ENCODE data around the gene RTKN. TPM values are rescaled to one million over a fixed set of nuclear protein-coding genes. Genes with fewer than 3 reads are reported as not detected.
"Not testable (repeated sequence)": the region's sequence is repeated elsewhere in the genome, so short reads cannot be mapped to it uniquely, and the experiment has no call there.

Gene RTKN
- total and polyA plus RNA-seq, 4 donors: 27.8 to 98.0 (median 73.0) TPM

DNA sequence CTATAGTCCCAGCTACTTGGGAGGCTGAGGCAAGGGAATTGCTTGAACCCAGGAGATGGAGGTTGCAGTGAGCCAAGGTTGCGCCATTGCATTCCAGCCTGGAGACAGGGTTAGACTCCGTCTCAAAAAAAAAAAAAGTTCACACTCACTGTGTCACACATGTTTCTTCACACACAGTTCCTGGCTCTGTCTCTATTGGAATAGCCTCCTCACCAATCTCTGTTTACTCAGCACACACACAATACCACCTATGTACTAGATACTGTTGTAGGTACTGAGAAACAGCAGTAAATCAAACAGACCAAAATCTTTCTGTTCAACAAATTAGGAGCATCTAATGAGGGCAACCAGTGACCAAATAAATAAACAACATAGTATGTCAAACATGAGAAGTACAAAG is 44.4 kb upstream of the RTKN start:
- peaks cover 0 to 4% (median 2%) of the 10 kb centered on the region in 4 donors for H3K36me3 ChIP-seq (ENCODE audit: control insufficient read depth in 4 of 4, insufficient read depth in 3 of 4, low read depth in 1 of 4, low read length in 3 of 4)
- no peak for DNase-seq (ENCODE audit: low spot score)
- no peaks in the 10 kb centered on the region for H3K9me3 ChIP-seq (ENCODE audit: control insufficient read depth in 4 of 4, low read length in 3 of 4)
- H3K4me1 ChIP-seq (ENCODE audit: control insufficient read depth in 4 of 4, insufficient read depth in 4 of 4, low read length in 3 of 4): peaks cover 30 to 67% (median 61%) of the 10 kb centered on the region in 4 donors
- TF ChIP-seq TAF1 (conservative IDR thresholded peaks at IDR 0.05) (no peak), FOXA1 (IDR thresholded peaks at IDR 0.05) (peak; percentile 59), RXRA (IDR thresholded peaks at IDR 0.05) (peak; percentile 50 to 63), MAX (IDR thresholded peaks at IDR 0.05) (no peak), JUND (IDR thresholded peaks at IDR 0.05) (peak in 1 of 2 donors; percentile 9), HNF4A (conservative IDR thresholded peaks at IDR 0.05) (peak; percentile 25 to 39), HNF4G (IDR thresholded peaks at IDR 0.05) (no peak), FOXA2 (IDR thresholded peaks at IDR 0.05) (peak; percentile 76), SP1 (IDR thresholded peaks at IDR 0.05) (peak; percentile 62), RAD21 (IDR thresholded peaks at IDR 0.05) (peak in 1 of 2 donors; percentile 35)
- TF ChIP-seq, protein P1, sequence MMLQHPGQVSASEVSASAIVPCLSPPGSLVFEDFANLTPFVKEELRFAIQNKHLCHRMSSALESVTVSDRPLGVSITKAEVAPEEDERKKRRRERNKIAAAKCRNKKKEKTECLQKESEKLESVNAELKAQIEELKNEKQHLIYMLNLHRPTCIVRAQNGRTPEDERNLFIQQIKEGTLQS (IDR thresholded peaks at IDR 0.05): no peak
- no peak overlapping the region for H3K4me3 ChIP-seq (ENCODE audit: low read depth in 1 of 3, low read length in 3 of 3)
- 68% methylated on average over 2 of the region's 2 CpGs for WGBS
- no peaks in the 10 kb centered on the region for H3K27me3 ChIP-seq (ENCODE audit: control insufficient read depth in 4 of 4, insufficient read depth in 4 of 4, low read length in 3 of 4)
- no peak overlapping the region for H3K9ac ChIP-seq (ENCODE audit: low read depth in 1 of 2, low read length in 2 of 2)
- no peak overlapping the region for H3K27ac ChIP-seq (ENCODE audit: low read depth in 1 of 2, low read length in 2 of 2)

DNA sequence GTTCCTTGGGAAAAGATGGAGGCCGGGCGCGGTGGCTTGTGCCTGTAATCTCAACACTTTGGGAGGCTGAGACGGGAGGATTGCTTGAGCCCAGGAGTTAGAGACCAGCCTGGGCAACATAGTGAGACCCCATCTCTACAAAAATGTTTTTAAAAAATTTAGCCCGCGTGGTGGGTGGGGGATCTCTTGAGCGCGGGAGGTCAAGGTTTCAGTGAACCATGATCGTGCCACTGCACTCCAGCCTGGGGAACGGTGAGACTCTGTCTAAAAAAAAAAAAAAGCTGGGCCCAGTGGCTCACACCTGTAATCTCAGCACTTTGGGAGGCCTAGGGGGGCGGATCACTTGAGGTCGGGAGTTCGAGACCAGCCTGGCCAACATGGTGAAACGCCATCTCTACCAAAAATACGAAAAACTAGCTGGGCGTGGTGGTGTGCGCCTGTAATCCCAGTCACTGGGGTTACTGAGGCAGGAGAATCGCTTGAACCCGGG is 42.0 kb upstream of the RTKN start:
- H3K9me3 ChIP-seq (ENCODE audit: control insufficient read depth in 4 of 4, low read length in 3 of 4); H3K27me3 ChIP-seq (ENCODE audit: control insufficient read depth in 4 of 4, insufficient read depth in 4 of 4, low read length in 3 of 4); DNase-seq (ENCODE audit: low spot score); H3K36me3 ChIP-seq (ENCODE audit: control insufficient read depth in 4 of 4, insufficient read depth in 3 of 4, low read depth in 1 of 4, low read length in 3 of 4): not testable (repeated sequence)
- peak overlapping the region; percentile 6 to 63 for H3K9ac ChIP-seq (ENCODE audit: low read depth in 1 of 2, low read length in 2 of 2)
- H3K4me3 ChIP-seq (ENCODE audit: low read depth in 1 of 3, low read length in 3 of 3): peak overlapping the region; percentile 67 to 95 (median 94)
- peak overlapping the region in 1 of 2 donors; percentile 84 for H3K27ac ChIP-seq (ENCODE audit: low read depth in 1 of 2, low read length in 2 of 2)
- H3K4me1 ChIP-seq (ENCODE audit: control insufficient read depth in 4 of 4, insufficient read depth in 4 of 4, low read length in 3 of 4): peaks cover 14 to 52% (median 43%) of the 10 kb centered on the region in 4 donors
- 71% methylated on average over 19 of the region's 19 CpGs for WGBS

GRCh38 chr2:74482801-74483674 is 41.3 kb upstream of the RTKN start, which contains the start of the genes CCDC142 and TTC31:
Gene CCDC142 (minus strand): TSS chr2:74482998. CDS start chr2:74482837, 161 bp downstream.
Gene TTC31 (plus strand): TSS chr2:74483081. CDS start chr2:74483096, 15 bp downstream.
- Histone ChIP-seq H3K4me1 (ENCODE audit: control insufficient read depth in 4 of 4, insufficient read depth in 4 of 4, low read length in 3 of 4) (peaks cover 10 to 45% (median 37%) of the 10 kb centered on the region in 4 donors), H3K4me3 (ENCODE audit: low read depth in 1 of 3, low read length in 3 of 3) (peak within 1 kb of the TSS; percentile 67 to 95 (median 94)), H3K27me3 (ENCODE audit: control insufficient read depth in 4 of 4, insufficient read depth in 4 of 4, low read length in 3 of 4) (no peaks in the 10 kb centered on the region), H3K27ac (ENCODE audit: low read depth in 1 of 2, low read length in 2 of 2) (peak within 1 kb of the TSS; percentile 82 to 84), H3K9ac (ENCODE audit: low read depth in 1 of 2, low read length in 2 of 2) (peak within 1 kb of the TSS; percentile 57 to 63), H3K36me3 (ENCODE audit: control insufficient read depth in 4 of 4, insufficient read depth in 3 of 4, low read depth in 1 of 4, low read length in 3 of 4) (peaks cover 0 to 7% (median 0%) of the 10 kb centered on the region in 4 donors), H3K9me3 (ENCODE audit: control insufficient read depth in 4 of 4, low read length in 3 of 4) (no peaks in the 10 kb centered on the region)
- under 1% methylated on average over 50 of the region's 50 CpGs for WGBS
- DNase-seq (ENCODE audit: low spot score): peak; percentile 94
- peak; percentile 81 for TF ChIP-seq TAF1 (conservative IDR thresholded peaks at IDR 0.05)
- TF ChIP-seq NR2F2 (IDR thresholded peaks at IDR 0.05): peak; percentile 92
- TF ChIP-seq MAX (IDR thresholded peaks at IDR 0.05): peak; percentile 80
- peak; percentile 100 for TF ChIP-seq YY1 (IDR thresholded peaks at IDR 0.05)
- TF ChIP-seq SP1 (IDR thresholded peaks at IDR 0.05): peak; percentile 83
- TF ChIP-seq FOXA2 (IDR thresholded peaks at IDR 0.05): no peak
- TF ChIP-seq JUND (IDR thresholded peaks at IDR 0.05): peak in 1 of 2 donors; percentile 9
- peak; percentile 88 to 98 for TF ChIP-seq GABPA (IDR thresholded peaks at IDR 0.05 in 1 of 2, conservative IDR thresholded peaks at IDR 0.05 in 1 of 2)
- TF ChIP-seq RXRA (IDR thresholded peaks at IDR 0.05): peak; percentile 74 to 83
- TF ChIP-seq REST (IDR thresholded peaks at IDR 0.05): no peak
- TF ChIP-seq EGR1 (IDR thresholded peaks at IDR 0.05; ENCODE audit: low read depth in 2 of 2): no peak
- TF ChIP-seq, protein P2, sequence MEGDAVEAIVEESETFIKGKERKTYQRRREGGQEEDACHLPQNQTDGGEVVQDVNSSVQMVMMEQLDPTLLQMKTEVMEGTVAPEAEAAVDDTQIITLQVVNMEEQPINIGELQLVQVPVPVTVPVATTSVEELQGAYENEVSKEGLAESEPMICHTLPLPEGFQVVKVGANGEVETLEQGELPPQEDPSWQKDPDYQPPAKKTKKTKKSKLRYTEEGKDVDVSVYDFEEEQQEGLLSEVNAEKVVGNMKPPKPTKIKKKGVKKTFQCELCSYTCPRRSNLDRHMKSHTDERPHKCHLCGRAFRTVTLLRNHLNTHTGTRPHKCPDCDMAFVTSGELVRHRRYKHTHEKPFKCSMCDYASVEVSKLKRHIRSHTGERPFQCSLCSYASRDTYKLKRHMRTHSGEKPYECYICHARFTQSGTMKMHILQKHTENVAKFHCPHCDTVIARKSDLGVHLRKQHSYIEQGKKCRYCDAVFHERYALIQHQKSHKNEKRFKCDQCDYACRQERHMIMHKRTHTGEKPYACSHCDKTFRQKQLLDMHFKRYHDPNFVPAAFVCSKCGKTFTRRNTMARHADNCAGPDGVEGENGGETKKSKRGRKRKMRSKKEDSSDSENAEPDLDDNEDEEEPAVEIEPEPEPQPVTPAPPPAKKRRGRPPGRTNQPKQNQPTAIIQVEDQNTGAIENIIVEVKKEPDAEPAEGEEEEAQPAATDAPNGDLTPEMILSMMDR (IDR thresholded peaks at IDR 0.05; ENCODE audit: low read depth, low read length, missing input control): peak; percentile 91
- TF ChIP-seq HNF4G (IDR thresholded peaks at IDR 0.05): peak; percentile 76
- TF ChIP-seq RAD21 (IDR thresholded peaks at IDR 0.05): peak; percentile 89 to 92
- TF ChIP-seq ZBTB33 (IDR thresholded peaks at IDR 0.05): peak; percentile 97

Data from liver (tissue), 9 donors.